Thyroid gland (tissue), 4 donors: ENCODE results near the gene CLSTN1.
A peak's percentile ranks its signal among the peaks of the same experiment; 100 is the strongest.

ENCODE experiments used
- POLR2A ChIP-seq, 2 donors: fragments of 450-650 bp; IDR thresholded peaks; one replicate each; pipeline ENCODE4 v1.6.1; 2017; ENCODE audit warnings: antibody characterized with exemption in 2 of 2, mild to moderate bottlenecking in 2 of 2, moderate library complexity in 1 of 2
- TF ChIP-seq, protein P1 (sequence below), 6 experiments: fragments of 200-600 bp in 3 of 6; fragments of 450-650 bp in 3 of 6; sonication (generic) in 3 of 6; IDR thresholded peaks; one replicate each; pipeline ENCODE4 v1.5.1; 2016 to 2019; ENCODE audit warnings: antibody characterized with exemption in 6 of 6, mild to moderate bottlenecking in 2 of 6, inconsistent platforms in 1 of 6, moderate library complexity in 1 of 6

DNA sequence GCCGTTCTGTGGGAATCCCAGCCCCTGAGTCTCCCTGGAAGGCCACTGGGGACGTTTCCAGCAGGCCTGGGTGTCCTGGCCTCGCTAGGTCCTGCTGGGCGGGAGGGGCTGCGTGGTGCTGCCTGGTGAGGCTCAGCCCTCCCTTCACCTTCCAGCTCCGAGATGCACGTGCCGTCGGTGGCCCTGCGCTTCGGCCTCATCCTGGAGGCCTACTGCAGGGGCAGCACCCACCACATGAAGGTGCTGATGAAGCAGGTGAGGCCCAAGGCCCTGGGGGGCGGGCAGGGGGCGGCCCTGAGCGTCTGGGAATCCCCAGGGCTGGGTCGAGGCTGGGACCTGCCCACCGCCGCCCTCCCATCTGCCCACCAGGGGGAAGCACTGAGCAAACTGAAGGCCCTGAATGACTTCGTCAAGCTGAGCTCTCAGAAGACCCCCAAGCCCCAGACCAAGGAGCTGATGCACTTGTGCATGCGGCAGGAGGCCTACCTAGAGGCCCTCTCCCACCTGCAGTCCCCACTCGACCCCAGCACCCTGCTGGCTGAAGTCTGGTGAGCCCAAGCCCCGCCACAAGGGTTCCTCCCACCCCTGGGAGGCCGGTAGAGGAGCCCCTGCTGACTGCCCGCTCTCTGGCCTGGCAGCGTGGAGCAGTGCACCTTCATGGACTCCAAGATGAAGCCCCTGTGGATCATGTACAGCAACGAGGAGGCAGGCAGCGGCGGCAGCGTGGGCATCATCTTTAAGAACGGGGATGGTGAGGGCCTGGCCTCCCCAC lies 102.0 kb downstream of the CLSTN1 start:
- TF ChIP-seq, protein P1, sequence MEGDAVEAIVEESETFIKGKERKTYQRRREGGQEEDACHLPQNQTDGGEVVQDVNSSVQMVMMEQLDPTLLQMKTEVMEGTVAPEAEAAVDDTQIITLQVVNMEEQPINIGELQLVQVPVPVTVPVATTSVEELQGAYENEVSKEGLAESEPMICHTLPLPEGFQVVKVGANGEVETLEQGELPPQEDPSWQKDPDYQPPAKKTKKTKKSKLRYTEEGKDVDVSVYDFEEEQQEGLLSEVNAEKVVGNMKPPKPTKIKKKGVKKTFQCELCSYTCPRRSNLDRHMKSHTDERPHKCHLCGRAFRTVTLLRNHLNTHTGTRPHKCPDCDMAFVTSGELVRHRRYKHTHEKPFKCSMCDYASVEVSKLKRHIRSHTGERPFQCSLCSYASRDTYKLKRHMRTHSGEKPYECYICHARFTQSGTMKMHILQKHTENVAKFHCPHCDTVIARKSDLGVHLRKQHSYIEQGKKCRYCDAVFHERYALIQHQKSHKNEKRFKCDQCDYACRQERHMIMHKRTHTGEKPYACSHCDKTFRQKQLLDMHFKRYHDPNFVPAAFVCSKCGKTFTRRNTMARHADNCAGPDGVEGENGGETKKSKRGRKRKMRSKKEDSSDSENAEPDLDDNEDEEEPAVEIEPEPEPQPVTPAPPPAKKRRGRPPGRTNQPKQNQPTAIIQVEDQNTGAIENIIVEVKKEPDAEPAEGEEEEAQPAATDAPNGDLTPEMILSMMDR (IDR thresholded peaks at IDR 0.05): peak; percentile 12 to 57 (median 42)
- no peak for TF ChIP-seq POLR2A (IDR thresholded peaks at IDR 0.05)
